ENCODE data around the gene STAMBPL1. TPM values are rescaled to one million over a fixed set of nuclear protein-coding genes. Genes with fewer than 3 reads are reported as not detected.

STAMBPL1 gene
- total and polyA plus RNA-seq, 5 donors, result 4.4 to 13.0 (median 10.2) TPM

DNA sequence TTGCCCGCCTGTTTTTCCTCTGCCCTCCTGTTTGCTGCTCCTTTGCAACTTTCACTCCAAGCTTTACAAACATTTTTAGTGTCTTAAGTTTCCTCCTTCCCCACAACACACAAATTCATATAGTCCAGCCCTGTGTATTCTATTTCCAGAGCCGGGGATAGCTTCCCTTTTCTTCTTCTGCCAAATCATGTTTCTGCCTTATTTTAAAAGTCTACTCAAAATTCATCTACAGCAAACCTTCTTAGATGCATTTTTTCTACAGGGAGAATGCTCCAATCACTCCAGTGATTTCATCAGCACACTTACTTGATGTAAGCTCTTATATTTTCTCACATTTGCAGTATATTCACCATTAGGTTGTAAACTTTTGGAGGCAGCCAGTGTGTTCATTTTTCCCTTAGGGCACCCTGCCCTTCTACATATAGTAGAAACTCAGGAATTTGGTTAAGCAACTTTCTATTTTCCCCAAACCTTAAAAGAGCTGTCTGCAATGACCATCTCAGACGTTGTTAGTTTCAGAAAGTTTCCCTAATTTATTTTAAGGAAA lies 84.9 kb downstream of the STAMBPL1 start:
- H3K9me3 ChIP-seq (ENCODE audit: control insufficient read depth, low read length), result no peaks in the 10 kb centered on the region
- no peak overlapping the region for H3K27ac ChIP-seq (ENCODE audit: low read length)
- ATAC-seq, result no peak
- intact Hi-C loops (cut with DNase I), result no loop called here
- no peak for DNase-seq
- H3K4me1 ChIP-seq (ENCODE audit: control insufficient read depth, insufficient read depth, low read length), result peaks cover 4% of the 10 kb centered on the region
- H3K27me3 ChIP-seq (ENCODE audit: control insufficient read depth, insufficient read depth), result no peaks in the 10 kb centered on the region
- no peak overlapping the region for H3K4me3 ChIP-seq (ENCODE audit: low read length)
- 47% methylated on average over 3 of the region's 3 CpGs for WGBS

- Histone ChIP-seq H3K27me3 (ENCODE audit: control insufficient read depth, insufficient read depth) (no peaks in the 10 kb centered on the region), H3K27ac (ENCODE audit: low read length) (no peak overlapping the region), H3K9me3 (ENCODE audit: control insufficient read depth, low read length) (no peaks in the 10 kb centered on the region), H3K4me3 (ENCODE audit: low read length) (no peak overlapping the region), H3K4me1 (ENCODE audit: control insufficient read depth, insufficient read depth, low read length) (peaks cover 4% of the 10 kb centered on the region)
- ATAC-seq (peak in 1 of 2 donors; percentile 42), DNase-seq (peak; percentile 51 to 87 (median 80))
- 26% methylated on average over 3 of the region's 3 CpGs for WGBS
- intact Hi-C loops (cut with DNase I), result no loop called here
Measured at GRCh38 chr10:88966797-88967196, 86.8 kb downstream of the STAMBPL1 start.

DNA sequence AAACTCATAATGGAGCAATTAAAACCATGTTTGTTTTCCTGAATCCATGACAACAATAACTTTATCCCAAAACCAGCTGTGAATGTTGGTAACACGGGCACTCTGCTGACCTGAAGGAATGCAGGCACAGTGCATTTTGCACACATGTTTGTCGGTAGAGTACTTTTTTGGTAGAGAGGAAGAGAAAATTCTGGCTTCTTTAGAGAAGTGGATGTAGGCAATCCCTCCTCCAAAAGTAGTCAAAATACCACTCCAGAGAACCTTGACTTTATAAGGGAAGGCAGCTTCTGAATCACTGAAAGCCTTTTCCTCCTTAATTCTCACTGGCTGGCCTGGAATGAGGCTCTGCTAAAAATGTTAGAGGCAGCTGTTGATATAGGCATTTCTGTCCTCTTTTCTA lies 88.3 kb downstream of the STAMBPL1 start:
- peak in 1 of 2 donors; percentile 13 for ATAC-seq
- Histone ChIP-seq H3K27me3 (ENCODE audit: control insufficient read depth, insufficient read depth) (no peaks in the 10 kb centered on the region), H3K4me3 (ENCODE audit: low read length) (no peak overlapping the region), H3K27ac (ENCODE audit: low read length) (no peak overlapping the region), H3K9me3 (ENCODE audit: control insufficient read depth, low read length) (no peaks in the 10 kb centered on the region), H3K4me1 (ENCODE audit: control insufficient read depth, insufficient read depth, low read length) (peaks cover 4% of the 10 kb centered on the region)
- intact Hi-C loops (cut with DNase I), result no loop called here
- 49% methylated on average over 2 of the region's 2 CpGs for WGBS
- DNase-seq, result no peak

GRCh38 chr10:88971221-88972061 lies 91.4 kb downstream of the STAMBPL1 start:
- DNase-seq (no peak), ATAC-seq (peak; percentile 44 to 71)
- peaks cover 4% of the 10 kb centered on the region for H3K4me1 ChIP-seq (ENCODE audit: control insufficient read depth, insufficient read depth, low read length)
- no peaks in the 10 kb centered on the region for H3K9me3 ChIP-seq (ENCODE audit: control insufficient read depth, low read length)
- H3K4me3 ChIP-seq (ENCODE audit: low read length), result peak overlapping the region; percentile 31
- H3K27me3 ChIP-seq (ENCODE audit: control insufficient read depth, insufficient read depth), result no peaks in the 10 kb centered on the region
- no peak overlapping the region for H3K27ac ChIP-seq (ENCODE audit: low read length)
- intact Hi-C loops (cut with DNase I), result no loop called here
- WGBS, result 56% methylated on average over 5 of the region's 5 CpGs

Other genes with a start within 250 kb of the STAMBPL1 start
- not detected for gene LIPF, start 215.8 kb upstream of the STAMBPL1 start, total RNA-seq
- gene LIPF, start 215.8 kb upstream of the STAMBPL1 start, polyA plus RNA-seq, result 0.57 TPM
- gene LIPK, start 174.0 kb upstream of the STAMBPL1 start, total RNA-seq, result not detected
- not detected for gene LIPK, start 174.0 kb upstream of the STAMBPL1 start, polyA plus RNA-seq
- gene LIPN, start 120.2 kb upstream of the STAMBPL1 start, total RNA-seq, result under 1 TPM in 1 of 4 donors, not detected in 3; 0.26 TPM
- not detected for gene LIPN, start 120.2 kb upstream of the STAMBPL1 start, polyA plus RNA-seq
- gene LIPM, start 77.5 kb upstream of the STAMBPL1 start, total RNA-seq, result not detected
- gene LIPM, start 77.5 kb upstream of the STAMBPL1 start, polyA plus RNA-seq, result not detected
- under 1 TPM in 1 of 4 donors, not detected in 3; 0.15 TPM for gene ANKRD22, start 28.4 kb upstream of the STAMBPL1 start, total RNA-seq
- gene ANKRD22, start 28.4 kb upstream of the STAMBPL1 start, polyA plus RNA-seq, result not detected
- gene ACTA2, start 72.5 kb downstream of the STAMBPL1 start, total RNA-seq, result 1,000 to 10,000 TPM in 2 of 4 donors, 100 to 1,000 TPM in 2; 746 to 3,137 (median 1,120) TPM
- 649 TPM for gene ACTA2, start 72.5 kb downstream of the STAMBPL1 start, polyA plus RNA-seq
- 10 to 100 TPM in 1 of 4 donors, 1 to 10 TPM in 3; 5.7 to 10.1 (median 6.5) TPM for gene FAS, start 110.6 kb downstream of the STAMBPL1 start, total RNA-seq
- gene FAS, start 110.6 kb downstream of the STAMBPL1 start, polyA plus RNA-seq, result 4.7 TPM

All from right cardiac atrium (tissue), 5 donors.